ENCODE data around the gene ITPR1.
A peak's percentile ranks its signal among the peaks of the same experiment; 100 is the strongest.
"Not testable (repeated sequence)": the region's sequence is repeated elsewhere in the genome, so short reads cannot be mapped to it uniquely, and the experiment has no call there.

ITPR1 gene

DNA sequence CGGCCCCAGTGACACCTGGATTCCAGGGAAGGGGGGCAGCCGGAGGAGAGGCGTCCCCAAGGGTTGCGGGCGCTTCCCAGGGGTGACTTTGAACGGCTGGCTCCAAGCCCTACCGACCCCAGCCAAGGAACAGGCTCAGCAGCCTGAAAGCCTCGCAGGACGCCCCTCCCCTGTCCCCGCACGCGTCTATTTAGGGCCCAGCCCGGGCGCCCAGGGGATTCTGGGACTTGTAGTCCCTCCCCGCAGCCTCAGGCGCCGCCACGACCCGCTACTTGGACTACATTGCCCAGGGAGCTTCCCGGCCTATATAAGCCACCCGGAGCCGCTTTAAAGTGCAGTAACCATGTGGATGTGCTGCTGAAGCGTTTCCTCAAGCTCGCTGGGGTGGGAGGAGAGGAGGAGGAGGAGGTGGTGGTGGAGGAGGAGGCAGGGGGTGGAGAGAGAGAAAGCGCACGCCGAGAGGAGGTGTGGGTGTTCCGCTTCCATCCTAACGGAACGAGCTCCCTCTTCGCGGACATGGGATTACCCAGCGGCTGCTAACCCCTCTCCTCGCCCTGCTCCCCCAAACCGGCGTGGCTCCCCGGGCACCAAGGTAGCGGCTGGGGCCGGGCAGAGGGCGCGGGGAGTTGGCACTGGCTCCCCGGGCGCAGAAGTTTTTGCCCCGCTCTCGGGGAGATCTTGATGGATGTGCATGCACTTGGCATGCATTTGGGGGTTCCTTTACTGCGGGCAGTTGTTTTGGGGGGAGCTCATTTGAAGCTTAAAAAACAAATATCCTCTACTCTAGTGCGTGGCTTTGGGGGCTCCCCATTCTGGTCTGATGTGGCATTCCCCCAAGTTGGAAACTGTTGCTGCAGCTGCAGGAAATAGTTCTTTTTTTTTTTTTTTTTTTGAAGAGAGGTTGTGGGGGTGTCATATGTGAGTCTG is at the start of gene ITPR1:
Gene ITPR1, plus strand, starts transcription at position 335 of the 927 bp plus-strand sequence. CDS start 23,144 bp downstream, outside the sequence.
- Histone ChIP-seq H3K27me3 (ENCODE audit: control insufficient read depth in 1 of 2, insufficient read depth in 2 of 2, low read length in 2 of 2) (no peaks in the 10 kb centered on the region), H3K9ac (ENCODE audit: low read length) (peak within 1 kb of the TSS; percentile 63), H3K36me3 (ENCODE audit: insufficient read depth, low read length) (no peaks in the 10 kb centered on the region), H3K9me3 (ENCODE audit: low read length) (no peaks in the 10 kb centered on the region), H3K27ac (ENCODE audit: low read depth, low read length) (peak within 1 kb of the TSS; percentile 83), H3K4me1 (ENCODE audit: insufficient read depth, low read length) (peaks cover 25% of the 10 kb centered on the region), H3K4me3 (ENCODE audit: low read depth in 1 of 2, low read length in 2 of 2) (peak within 1 kb of the TSS; percentile 63 to 89)

DNA sequence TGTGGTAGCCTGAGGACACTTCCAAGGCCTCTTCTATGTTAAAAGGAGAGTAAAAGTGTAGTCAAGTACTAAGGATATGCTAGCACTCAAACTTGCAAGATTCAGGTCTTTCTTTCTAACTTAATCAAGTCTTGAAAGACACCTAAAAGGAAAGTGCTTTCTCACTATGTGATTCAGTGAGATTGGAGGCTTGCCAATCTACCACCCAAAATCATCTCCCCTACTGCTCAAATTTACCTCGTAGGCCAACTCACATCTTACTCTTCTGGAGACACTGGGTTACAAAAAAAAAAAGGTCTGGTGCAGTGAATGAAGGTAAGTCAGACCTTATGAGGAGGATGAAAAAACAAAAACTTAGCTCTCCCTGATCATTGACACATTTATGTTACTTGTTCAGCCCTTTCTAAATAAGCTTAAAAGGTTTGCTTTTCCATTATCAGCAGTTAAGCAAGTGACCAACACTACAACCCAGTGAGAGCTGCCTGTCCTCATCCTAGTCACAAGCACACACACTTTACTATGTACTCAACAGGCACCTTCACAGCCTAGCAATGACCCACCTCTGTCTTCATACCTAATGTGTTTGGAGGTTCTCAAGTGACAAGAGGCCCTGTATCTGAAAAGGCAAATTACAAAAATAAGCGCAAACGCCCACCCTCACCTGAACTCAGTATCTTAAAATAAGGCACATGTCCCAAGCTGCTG is 45.7 kb upstream of the ITPR1 start:
- no peaks in the 10 kb centered on the region for H3K9me3 ChIP-seq (ENCODE audit: low read length)
- H3K9ac ChIP-seq (ENCODE audit: low read length) = no peak overlapping the region
- H3K4me1 ChIP-seq (ENCODE audit: insufficient read depth, low read length) = no peaks in the 10 kb centered on the region
- H3K27me3 ChIP-seq (ENCODE audit: control insufficient read depth in 1 of 2, insufficient read depth in 2 of 2, low read length in 2 of 2) = no peaks in the 10 kb centered on the region
- H3K4me3 ChIP-seq (ENCODE audit: low read depth in 1 of 2, low read length in 2 of 2) = no peak overlapping the region
- H3K36me3 ChIP-seq (ENCODE audit: insufficient read depth, low read length) = peaks cover 10% of the 10 kb centered on the region
- H3K27ac ChIP-seq (ENCODE audit: low read depth, low read length) = no peak overlapping the region

DNA sequence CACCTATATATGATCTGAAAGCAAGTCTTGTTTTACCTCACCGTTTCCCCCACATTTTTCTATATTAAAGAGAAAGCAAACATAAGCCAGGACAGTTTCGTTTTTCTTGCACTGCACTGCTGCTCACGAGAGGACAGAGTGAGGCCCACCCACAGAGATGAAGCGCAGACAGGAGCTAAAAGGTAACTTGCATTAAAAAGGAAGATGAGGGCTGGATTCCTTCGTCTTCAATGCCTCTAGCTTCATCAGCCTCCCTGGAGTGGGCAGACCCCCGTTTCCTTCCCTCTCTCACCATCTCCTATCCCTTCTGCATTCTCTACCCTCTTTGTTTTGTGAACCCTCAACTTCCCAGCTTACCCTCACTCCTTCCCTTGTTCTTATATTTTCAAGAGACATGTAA is 45.0 kb upstream of the ITPR1 start:
- Histone ChIP-seq H3K4me3 (ENCODE audit: low read depth in 1 of 2, low read length in 2 of 2) (no peak overlapping the region), H3K4me1 (ENCODE audit: insufficient read depth, low read length) (no peaks in the 10 kb centered on the region), H3K9ac (ENCODE audit: low read length) (no peak overlapping the region), H3K27ac (ENCODE audit: low read depth, low read length) (no peak overlapping the region), H3K36me3 (ENCODE audit: insufficient read depth, low read length) (peaks cover 10% of the 10 kb centered on the region), H3K27me3 (ENCODE audit: control insufficient read depth in 1 of 2, insufficient read depth in 2 of 2, low read length in 2 of 2) (no peaks in the 10 kb centered on the region), H3K9me3 (ENCODE audit: low read length) (no peaks in the 10 kb centered on the region)

DNA sequence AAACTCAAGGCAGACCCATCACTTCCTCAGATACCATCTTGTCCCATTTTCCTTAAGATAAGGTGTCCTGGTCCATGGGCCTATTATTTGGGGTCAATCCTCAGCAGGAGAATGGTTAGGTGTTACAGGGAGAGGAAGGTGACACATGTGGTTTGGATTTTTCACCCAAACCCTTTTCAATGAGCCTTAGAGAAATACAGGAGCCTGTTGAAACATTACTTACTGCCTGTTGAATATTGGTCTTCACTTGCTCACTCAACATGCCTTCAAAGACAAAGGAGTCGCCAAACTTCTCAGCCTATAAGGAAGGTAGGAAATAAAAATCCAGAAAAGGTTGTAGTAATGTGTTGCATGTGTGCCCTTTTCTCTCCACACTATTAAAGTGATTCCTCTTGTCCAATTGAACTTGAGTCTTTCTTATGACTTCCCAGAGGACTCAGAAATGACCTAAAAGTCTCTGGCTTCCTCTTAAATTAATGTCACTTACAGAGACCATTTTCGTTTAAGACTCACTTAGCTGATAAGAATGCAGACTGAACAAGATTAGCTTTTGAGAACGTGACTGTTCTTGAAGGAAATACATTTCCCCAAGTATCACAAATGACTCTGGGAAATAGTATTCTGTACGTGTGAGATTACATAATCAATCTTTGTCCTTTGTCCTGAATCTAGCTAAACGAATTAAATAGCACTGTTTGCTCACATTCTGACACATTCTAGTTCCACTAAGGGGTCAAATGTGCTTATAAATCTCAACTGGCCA is 43.9 kb upstream of the ITPR1 start:
- H3K4me3 ChIP-seq (ENCODE audit: low read depth in 1 of 2, low read length in 2 of 2) = no peak overlapping the region
- no peak overlapping the region for H3K9ac ChIP-seq (ENCODE audit: low read length)
- H3K9me3 ChIP-seq (ENCODE audit: low read length) = no peaks in the 10 kb centered on the region
- H3K27me3 ChIP-seq (ENCODE audit: control insufficient read depth in 1 of 2, insufficient read depth in 2 of 2, low read length in 2 of 2) = no peaks in the 10 kb centered on the region
- no peak overlapping the region for H3K27ac ChIP-seq (ENCODE audit: low read depth, low read length)
- H3K4me1 ChIP-seq (ENCODE audit: insufficient read depth, low read length) = no peaks in the 10 kb centered on the region
- peaks cover 10% of the 10 kb centered on the region for H3K36me3 ChIP-seq (ENCODE audit: insufficient read depth, low read length)

DNA sequence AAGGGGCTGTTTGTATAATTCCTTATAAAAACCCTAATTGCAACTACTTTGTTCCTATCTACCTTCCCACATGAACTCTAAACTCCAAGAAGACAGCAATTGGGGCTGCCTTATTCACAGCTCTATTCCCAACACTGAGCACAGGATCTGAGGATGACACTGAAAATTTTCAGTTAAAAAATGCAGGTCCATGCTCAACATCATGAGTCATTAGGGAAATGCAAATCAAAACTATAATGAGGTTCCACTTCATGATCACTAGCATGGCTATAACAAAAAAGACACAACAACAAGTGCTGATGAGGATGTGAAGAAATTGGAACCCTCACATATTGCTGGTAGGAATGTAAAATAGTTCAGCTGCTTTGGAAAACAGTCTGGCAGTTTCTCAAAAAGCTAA is 39.0 kb upstream of the ITPR1 start:
- Histone ChIP-seq H3K27ac (ENCODE audit: low read depth, low read length) (no peak overlapping the region), H3K9me3 (ENCODE audit: low read length) (no peaks in the 10 kb centered on the region), H3K27me3 (ENCODE audit: control insufficient read depth in 1 of 2, insufficient read depth in 2 of 2, low read length in 2 of 2) (no peaks in the 10 kb centered on the region), H3K4me3 (ENCODE audit: low read depth in 1 of 2, low read length in 2 of 2) (no peak overlapping the region), H3K9ac (ENCODE audit: low read length) (no peak overlapping the region), H3K4me1 (ENCODE audit: insufficient read depth, low read length) (no peaks in the 10 kb centered on the region), H3K36me3 (ENCODE audit: insufficient read depth, low read length) (peaks cover 2% of the 10 kb centered on the region)

DNA sequence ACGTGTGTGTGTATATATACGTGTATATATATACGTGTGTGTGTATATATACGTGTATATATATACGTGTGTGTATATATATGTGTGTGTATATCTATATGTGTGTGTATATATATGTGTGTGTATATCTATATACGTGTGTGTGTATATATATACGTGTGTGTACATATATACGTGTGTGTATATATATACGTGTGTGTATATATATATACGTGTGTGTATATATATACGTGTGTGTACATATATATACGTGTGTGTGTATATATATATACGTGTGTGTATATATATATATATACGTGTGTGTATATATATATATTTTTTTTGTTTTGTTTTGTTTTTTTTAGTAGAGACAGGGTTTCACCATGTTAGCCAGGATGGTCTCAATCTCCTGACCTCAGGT is 36.4 kb upstream of the ITPR1 start:
- not testable (repeated sequence) for H3K4me1 ChIP-seq (ENCODE audit: insufficient read depth, low read length); H3K4me3 ChIP-seq (ENCODE audit: low read depth in 1 of 2, low read length in 2 of 2); H3K36me3 ChIP-seq (ENCODE audit: insufficient read depth, low read length); H3K27me3 ChIP-seq (ENCODE audit: control insufficient read depth in 1 of 2, insufficient read depth in 2 of 2, low read length in 2 of 2); H3K27ac ChIP-seq (ENCODE audit: low read depth, low read length); H3K9ac ChIP-seq (ENCODE audit: low read length); H3K9me3 ChIP-seq (ENCODE audit: low read length)

DNA sequence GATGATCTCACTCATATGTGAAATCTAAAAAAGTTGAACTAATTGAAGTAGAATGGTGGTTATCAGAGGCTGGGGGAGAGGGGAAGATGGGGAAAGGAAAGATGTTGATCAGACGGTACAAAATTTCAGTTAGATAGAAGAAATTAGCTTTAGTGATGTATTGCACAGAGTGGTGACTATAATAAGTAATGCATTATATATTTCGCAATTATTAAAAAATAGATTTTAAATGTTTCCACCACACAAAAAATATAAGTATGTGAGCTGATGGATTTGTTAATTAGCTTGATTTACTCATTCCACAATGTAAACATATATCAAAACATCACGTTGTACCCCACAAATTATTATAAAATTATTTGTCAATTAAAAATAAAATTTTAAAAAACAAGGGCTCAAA is 34.2 kb upstream of the ITPR1 start:
- no peaks in the 10 kb centered on the region for H3K4me1 ChIP-seq (ENCODE audit: insufficient read depth, low read length)
- no peak overlapping the region for H3K4me3 ChIP-seq (ENCODE audit: low read depth in 1 of 2, low read length in 2 of 2)
- H3K36me3 ChIP-seq (ENCODE audit: insufficient read depth, low read length) = no peaks in the 10 kb centered on the region
- H3K27me3 ChIP-seq (ENCODE audit: control insufficient read depth in 1 of 2, insufficient read depth in 2 of 2, low read length in 2 of 2) = no peaks in the 10 kb centered on the region
- H3K9ac ChIP-seq (ENCODE audit: low read length) = no peak overlapping the region
- no peaks in the 10 kb centered on the region for H3K9me3 ChIP-seq (ENCODE audit: low read length)
- H3K27ac ChIP-seq (ENCODE audit: low read depth, low read length) = no peak overlapping the region

DNA sequence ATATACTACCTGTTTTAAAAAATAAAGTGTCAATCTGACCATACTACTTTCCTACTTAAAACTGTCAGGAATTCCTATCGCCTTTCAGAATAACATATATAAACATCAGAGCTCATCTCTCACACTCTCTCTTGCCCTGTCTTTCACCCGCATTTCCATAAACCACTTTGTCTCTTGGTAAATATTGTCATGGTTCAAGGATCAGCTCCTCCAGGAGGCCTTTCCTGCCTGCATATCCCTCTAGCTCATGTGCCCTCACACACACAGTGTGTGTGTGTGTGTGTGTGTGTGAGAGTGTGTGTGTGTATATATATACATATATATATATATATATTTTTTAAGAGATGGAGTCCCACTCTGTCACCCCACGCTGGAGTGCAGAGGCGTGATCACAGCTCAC is 32.8 kb upstream of the ITPR1 start:
- H3K36me3 ChIP-seq (ENCODE audit: insufficient read depth, low read length) = no peaks in the 10 kb centered on the region

DNA sequence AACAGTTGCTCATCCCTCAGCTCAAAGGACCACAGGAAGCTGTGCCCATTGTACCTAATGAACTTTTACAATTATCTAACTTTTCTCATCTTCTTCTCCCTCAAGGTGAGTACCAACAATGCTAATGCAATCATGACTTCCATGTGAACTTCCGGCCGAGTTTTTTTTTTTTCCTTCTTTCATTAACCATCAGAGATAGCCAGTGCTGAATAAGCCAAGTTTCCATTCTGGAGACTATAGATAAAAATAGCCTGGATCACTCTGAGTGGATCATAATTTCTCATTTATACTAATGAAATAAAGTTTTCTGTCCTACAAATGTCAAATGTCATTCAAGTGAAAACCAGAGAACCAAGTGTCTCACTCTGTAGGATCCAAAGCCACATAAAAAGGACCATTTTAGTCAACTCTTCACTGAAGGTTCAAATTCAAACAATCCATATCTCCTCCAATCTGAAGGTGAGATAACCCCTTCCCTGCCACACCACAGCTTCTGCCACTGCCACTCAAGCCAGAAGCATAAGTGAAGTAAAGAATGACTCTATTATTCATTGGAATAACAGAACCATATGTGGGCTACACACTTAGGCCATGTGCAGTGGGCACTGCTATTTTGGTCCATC is 31.6 kb upstream of the ITPR1 start:
- H3K27ac ChIP-seq (ENCODE audit: low read depth, low read length) = no peak overlapping the region
- no peaks in the 10 kb centered on the region for H3K36me3 ChIP-seq (ENCODE audit: insufficient read depth, low read length)
- no peak overlapping the region for H3K9ac ChIP-seq (ENCODE audit: low read length)
- H3K27me3 ChIP-seq (ENCODE audit: control insufficient read depth in 1 of 2, insufficient read depth in 2 of 2, low read length in 2 of 2) = no peaks in the 10 kb centered on the region
- H3K9me3 ChIP-seq (ENCODE audit: low read length) = no peaks in the 10 kb centered on the region
- peaks cover 5% of the 10 kb centered on the region for H3K4me1 ChIP-seq (ENCODE audit: insufficient read depth, low read length)
- no peak overlapping the region for H3K4me3 ChIP-seq (ENCODE audit: low read depth in 1 of 2, low read length in 2 of 2)

More for the DNA sequence above, 32.8 kb upstream of the ITPR1 start:
- no peaks in the 10 kb centered on the region for H3K4me1 ChIP-seq (ENCODE audit: insufficient read depth, low read length)
- H3K9me3 ChIP-seq (ENCODE audit: low read length) = no peaks in the 10 kb centered on the region
- no peak overlapping the region for H3K27ac ChIP-seq (ENCODE audit: low read depth, low read length)
- H3K9ac ChIP-seq (ENCODE audit: low read length) = no peak overlapping the region
- H3K4me3 ChIP-seq (ENCODE audit: low read depth in 1 of 2, low read length in 2 of 2) = no peak overlapping the region
- H3K27me3 ChIP-seq (ENCODE audit: control insufficient read depth in 1 of 2, insufficient read depth in 2 of 2, low read length in 2 of 2) = no peaks in the 10 kb centered on the region

DNA sequence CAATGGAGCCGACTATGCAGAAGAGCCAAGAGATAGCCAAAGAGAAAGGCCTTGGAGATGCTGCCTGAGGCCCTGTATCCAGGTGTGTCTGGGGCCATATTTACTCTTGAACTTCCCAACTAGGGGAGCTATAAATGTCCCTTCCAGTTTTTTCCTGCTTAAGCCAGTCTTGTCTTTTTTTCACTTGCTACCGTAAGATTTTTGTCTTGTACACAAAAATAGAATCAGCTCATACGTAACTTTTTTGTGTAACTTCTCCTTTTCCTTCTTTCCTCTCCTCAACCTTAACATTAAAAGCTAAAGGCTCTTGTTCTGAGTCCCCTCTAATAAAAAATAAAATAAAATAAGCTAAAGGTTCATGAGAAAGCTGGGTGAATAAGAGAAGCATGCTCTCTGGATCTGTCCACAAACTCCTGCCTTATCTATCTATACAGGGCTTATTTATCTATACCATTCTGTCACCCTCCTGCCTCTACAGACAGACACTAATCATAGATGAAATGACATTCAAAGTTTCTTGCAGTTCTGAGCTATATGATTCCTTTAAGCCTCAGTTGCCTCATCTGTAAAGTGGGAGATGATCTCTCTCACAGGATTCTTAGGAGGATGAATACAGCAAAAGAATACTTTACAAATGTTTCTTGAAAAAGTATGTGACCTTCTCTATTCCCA is 30.6 kb upstream of the ITPR1 start:
- Histone ChIP-seq H3K36me3 (ENCODE audit: insufficient read depth, low read length) (no peaks in the 10 kb centered on the region), H3K4me3 (ENCODE audit: low read depth in 1 of 2, low read length in 2 of 2) (no peak overlapping the region), H3K27me3 (ENCODE audit: control insufficient read depth in 1 of 2, insufficient read depth in 2 of 2, low read length in 2 of 2) (no peaks in the 10 kb centered on the region), H3K4me1 (ENCODE audit: insufficient read depth, low read length) (peaks cover 6% of the 10 kb centered on the region), H3K27ac (ENCODE audit: low read depth, low read length) (no peak overlapping the region), H3K9ac (ENCODE audit: low read length) (no peak overlapping the region), H3K9me3 (ENCODE audit: low read length) (no peaks in the 10 kb centered on the region)
